GM21381 (cell line): ENCODE measurements around the gene AKAP6.

Experiments used
- ATAC-seq: cut with Tn5 transposase; IDR thresholded peaks from one replicate; pipeline ENCODE4 v1.9.1; 2021; ENCODE audit warnings: mild to moderate bottlenecking, moderate library complexity; ENCODE audit not compliant: unreplicated experiment

AKAP6 gene

GRCh38 chr14:32329146-32329545 lies at the start of gene AKAP6:
TSS of gene AKAP6 (plus strand) at chr14:32329298. CDS start at chr14:32433494, 104,196 bp downstream.
- no peak for ATAC-seq

GRCh38 chr14:32286602-32287001 lies 42.5 kb upstream of the AKAP6 start:
- no peak for ATAC-seq

GRCh38 chr14:32296366-32296765 lies 32.7 kb upstream of the AKAP6 start:
- no peak for ATAC-seq

GRCh38 chr14:32298346-32298745 lies 30.8 kb upstream of the AKAP6 start:
- ATAC-seq: no peak

- no peak for ATAC-seq
These were observed 29.0 kb upstream of the AKAP6 start for GRCh38 chr14:32300136-32300535.

- ATAC-seq: no peak
These were observed 25.2 kb upstream of the AKAP6 start for GRCh38 chr14:32303865-32304264.

GRCh38 chr14:32304296-32304695 lies 24.8 kb upstream of the AKAP6 start:
- no peak for ATAC-seq

- ATAC-seq: no peak
These were observed 22.5 kb upstream of the AKAP6 start for GRCh38 chr14:32306549-32306948.

- no peak for ATAC-seq
These were observed 21.1 kb upstream of the AKAP6 start for GRCh38 chr14:32307881-32308582.

GRCh38 chr14:32310876-32311275 lies 18.2 kb upstream of the AKAP6 start:
- no peak for ATAC-seq

- no peak for ATAC-seq
These were observed 17.6 kb upstream of the AKAP6 start for GRCh38 chr14:32311294-32312009.

- ATAC-seq: no peak
These were observed 17.1 kb upstream of the AKAP6 start for GRCh38 chr14:32312010-32312331.

GRCh38 chr14:32313844-32314376 lies 15.2 kb upstream of the AKAP6 start:
- ATAC-seq: no peak

GRCh38 chr14:32318087-32318795 lies 10.9 kb upstream of the AKAP6 start:
- no peak for ATAC-seq

- ATAC-seq: no peak
These were observed 9.6 kb upstream of the AKAP6 start for GRCh38 chr14:32319368-32320049.

GRCh38 chr14:32324601-32325000 lies 4.5 kb upstream of the AKAP6 start:
- ATAC-seq: no peak

GRCh38 chr14:32327255-32327961 lies 1.7 kb upstream of the AKAP6 start:
- ATAC-seq: no peak

- no peak for ATAC-seq
These were observed 690 bp downstream of the AKAP6 start for GRCh38 chr14:32329690-32330285.

- ATAC-seq: no peak
These were observed 1.4 kb downstream of the AKAP6 start for GRCh38 chr14:32330351-32331111.
